Transverse colon (tissue), 3 donors: ENCODE results near the gene OR2B2.

ENCODE experiments used
- CTCF ChIP-seq, 5 experiments: fragments of 200-600 bp in 3 of 5; fragments of 450-650 bp in 2 of 5; sonication (generic) in 3 of 5; IDR thresholded peaks; 1 replicate in 2 of 5; 2 replicates in 3 of 5; pipeline ENCODE4 v1.5.1; 2016 to 2017; ENCODE audit warnings: antibody characterized with exemption in 5 of 5, inconsistent platforms in 3 of 5, mild to moderate bottlenecking in 2 of 5, moderate library complexity in 1 of 5
- EP300 ChIP-seq: sonication (generic); formaldehyde crosslinking; IDR thresholded peaks from one replicate; pipeline ENCODE4 v1.6.1; 2017; ENCODE audit warnings: antibody characterized with exemption, low read depth

DNA sequence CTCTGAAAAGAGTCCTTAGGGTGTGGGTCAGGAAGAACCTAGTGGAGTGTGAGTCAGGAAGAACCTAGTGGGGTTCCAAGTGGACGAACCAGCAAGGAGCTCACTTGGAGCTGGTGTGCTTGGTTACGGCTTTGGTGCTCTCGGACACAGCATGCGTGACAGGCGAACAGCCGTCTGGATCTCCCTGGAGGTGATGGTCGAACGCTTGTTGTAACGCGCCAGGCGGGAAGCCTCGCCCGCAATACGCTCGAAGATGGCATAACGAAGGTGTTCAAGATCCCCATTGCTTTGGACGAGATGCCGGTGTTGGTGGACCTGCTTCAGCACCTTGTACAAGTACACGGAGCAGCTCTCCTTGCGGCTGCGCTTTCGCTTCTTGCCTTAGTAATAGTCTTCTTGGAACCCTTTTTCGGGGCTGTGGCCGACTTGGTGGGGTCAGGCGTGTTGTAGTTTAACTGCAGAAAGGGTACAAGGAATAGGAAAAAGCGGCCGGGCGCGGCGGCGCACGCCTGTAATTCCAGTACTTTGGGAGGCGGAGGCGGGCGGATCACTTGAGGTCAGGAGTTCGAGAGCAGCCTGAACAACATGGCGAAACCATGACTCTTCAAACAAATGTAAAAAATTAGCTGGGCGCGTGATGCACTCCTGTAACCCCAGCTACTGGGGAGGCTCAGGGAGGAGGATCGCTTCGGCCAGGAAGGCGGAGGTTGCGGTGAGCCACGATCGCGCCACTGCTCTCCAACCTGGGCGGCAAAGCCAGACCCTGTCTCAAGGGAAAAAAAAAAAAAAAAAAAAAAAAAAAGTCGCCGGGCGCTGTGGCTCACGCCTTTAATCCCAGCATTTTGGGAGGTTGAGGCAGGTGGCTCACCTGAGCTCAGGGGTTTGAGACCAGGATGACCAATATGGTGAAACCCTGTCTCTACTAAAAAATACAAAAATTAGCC, 48.0 kb downstream of the OR2B2 start:
- TF ChIP-seq CTCF (IDR thresholded peaks at IDR 0.05) (peak in 1 of 5 experiments; percentile 8), EP300 (no peak)
